Measurements from ENCODE around the gene SAMHD1. TPM values are rescaled to one million over a fixed set of nuclear protein-coding genes. Genes with fewer than 3 reads are reported as not detected.

The SAMHD1 gene
- total and polyA plus RNA-seq, 4 donors = 14.7 to 51.2 (median 27.7) TPM

DNA sequence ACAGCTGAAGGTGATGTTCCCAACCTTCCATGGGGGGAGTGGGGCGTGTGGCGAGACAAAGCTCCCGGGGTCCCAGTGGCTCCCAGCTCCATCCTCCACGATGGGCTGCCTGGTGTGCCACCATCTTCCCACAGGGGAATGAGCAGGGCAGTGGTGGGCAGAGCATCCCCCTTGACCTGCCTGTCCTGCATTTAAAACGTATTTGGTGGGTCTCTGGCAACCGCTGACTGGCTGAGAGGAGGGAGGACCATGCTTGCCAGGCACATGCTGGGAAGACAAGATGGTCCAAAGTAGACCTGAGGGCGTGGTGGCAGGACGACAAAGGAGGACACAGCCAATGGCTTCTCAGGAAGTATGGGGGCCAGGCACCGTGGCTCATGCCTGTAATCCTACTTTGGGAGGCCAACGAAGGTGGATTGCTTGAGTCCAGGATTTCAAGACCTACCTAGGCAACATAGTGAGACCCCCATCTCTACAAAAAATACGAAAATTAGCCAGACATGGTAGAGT lies 70.7 kb downstream of the SAMHD1 start:
- H3K27me3 ChIP-seq (ENCODE audit: control insufficient read depth in 4 of 4, insufficient read depth in 4 of 4, low read length in 3 of 4) = no peaks in the 10 kb centered on the region
- H3K4me1 ChIP-seq (ENCODE audit: control insufficient read depth in 4 of 4, insufficient read depth in 4 of 4, low read length in 3 of 4) = peaks cover 0 to 3% (median 0%) of the 10 kb centered on the region in 4 donors
- no peak overlapping the region for H3K4me3 ChIP-seq (ENCODE audit: low read depth in 1 of 3, low read length in 3 of 3)
- 91% methylated on average over 11 of the region's 11 CpGs for WGBS
- H3K27ac ChIP-seq (ENCODE audit: low read depth in 1 of 2, low read length in 2 of 2) = no peak overlapping the region
- TF ChIP-seq NR2F2 (IDR thresholded peaks at IDR 0.05) (no peak), JUND (IDR thresholded peaks at IDR 0.05) (no peak), TAF1 (conservative IDR thresholded peaks at IDR 0.05) (no peak), FOXA1 (IDR thresholded peaks at IDR 0.05) (no peak), HNF4A (conservative IDR thresholded peaks at IDR 0.05) (no peak), YY1 (IDR thresholded peaks at IDR 0.05) (no peak), RAD21 (IDR thresholded peaks at IDR 0.05) (no peak)
- no peaks in the 10 kb centered on the region for H3K36me3 ChIP-seq (ENCODE audit: control insufficient read depth in 4 of 4, insufficient read depth in 3 of 4, low read depth in 1 of 4, low read length in 3 of 4)
- DNase-seq (ENCODE audit: low spot score) = no peak
- H3K9ac ChIP-seq (ENCODE audit: low read depth in 1 of 2, low read length in 2 of 2) = no peak overlapping the region
- H3K9me3 ChIP-seq (ENCODE audit: control insufficient read depth in 4 of 4, low read length in 3 of 4) = no peaks in the 10 kb centered on the region

DNA sequence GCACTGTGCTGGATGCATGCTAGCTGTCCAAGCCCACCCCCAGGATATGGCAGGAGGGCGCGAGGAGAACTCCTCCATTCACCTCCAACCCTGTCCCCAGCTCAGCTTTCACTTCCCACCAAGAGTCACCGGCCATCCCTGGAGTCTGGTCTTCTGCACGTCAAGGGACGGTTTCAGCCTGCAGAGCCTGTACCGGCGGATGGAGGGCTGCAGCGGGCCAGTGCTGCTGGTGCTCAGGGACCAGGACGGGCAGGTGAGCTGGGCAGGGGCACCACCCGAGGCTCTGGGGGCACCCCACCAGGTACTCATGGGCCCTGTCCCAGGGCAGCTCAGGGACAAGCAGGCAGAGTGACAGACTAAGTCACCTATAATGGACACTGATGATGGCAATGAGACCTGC lies 72.6 kb downstream of the SAMHD1 start:
- DNase-seq (ENCODE audit: low spot score) = no peak
- Histone ChIP-seq H3K4me3 (ENCODE audit: low read depth in 1 of 3, low read length in 3 of 3) (no peak overlapping the region), H3K4me1 (ENCODE audit: control insufficient read depth in 4 of 4, insufficient read depth in 4 of 4, low read length in 3 of 4) (peaks cover 0 to 3% (median 0%) of the 10 kb centered on the region in 4 donors), H3K9ac (ENCODE audit: low read depth in 1 of 2, low read length in 2 of 2) (no peak overlapping the region), H3K27me3 (ENCODE audit: control insufficient read depth in 4 of 4, insufficient read depth in 4 of 4, low read length in 3 of 4) (no peaks in the 10 kb centered on the region), H3K36me3 (ENCODE audit: control insufficient read depth in 4 of 4, insufficient read depth in 3 of 4, low read depth in 1 of 4, low read length in 3 of 4) (no peaks in the 10 kb centered on the region), H3K27ac (ENCODE audit: low read depth in 1 of 2, low read length in 2 of 2) (no peak overlapping the region), H3K9me3 (ENCODE audit: control insufficient read depth in 4 of 4, low read length in 3 of 4) (no peaks in the 10 kb centered on the region)
- no peak for TF ChIP-seq FOXA1 (IDR thresholded peaks at IDR 0.05)
- TF ChIP-seq JUND (IDR thresholded peaks at IDR 0.05) = no peak
- TF ChIP-seq GABPA (IDR thresholded peaks at IDR 0.05 in 1 of 2, conservative IDR thresholded peaks at IDR 0.05 in 1 of 2) = no peak
- no peak for TF ChIP-seq TAF1 (conservative IDR thresholded peaks at IDR 0.05)
- no peak for TF ChIP-seq RAD21 (IDR thresholded peaks at IDR 0.05)
- 85% methylated on average over 10 of the region's 10 CpGs for whole genome bisulfite sequencing

DNA sequence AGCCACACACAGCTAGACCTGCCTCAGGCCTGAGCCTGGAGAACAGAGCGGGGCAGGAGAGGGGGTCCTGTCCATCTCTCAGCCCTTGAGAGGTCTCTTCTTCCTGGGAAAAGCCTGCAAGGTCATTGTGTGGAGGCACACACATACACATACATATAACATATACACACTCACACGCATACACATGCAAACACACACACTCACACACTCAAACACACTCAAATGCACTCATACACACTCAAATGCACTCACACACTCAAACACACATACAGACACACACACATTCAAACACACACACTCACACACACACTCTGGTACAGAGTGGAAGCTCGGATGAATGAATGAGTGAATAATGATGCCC lies 75.1 kb downstream of the SAMHD1 start:
- Histone ChIP-seq H3K9me3 (ENCODE audit: control insufficient read depth in 4 of 4, low read length in 3 of 4) (no peaks in the 10 kb centered on the region), H3K4me1 (ENCODE audit: control insufficient read depth in 4 of 4, insufficient read depth in 4 of 4, low read length in 3 of 4) (no peaks in the 10 kb centered on the region), H3K27ac (ENCODE audit: low read depth in 1 of 2, low read length in 2 of 2) (no peak overlapping the region), H3K9ac (ENCODE audit: low read depth in 1 of 2, low read length in 2 of 2) (no peak overlapping the region), H3K27me3 (ENCODE audit: control insufficient read depth in 4 of 4, insufficient read depth in 4 of 4, low read length in 3 of 4) (no peaks in the 10 kb centered on the region), H3K36me3 (ENCODE audit: control insufficient read depth in 4 of 4, insufficient read depth in 3 of 4, low read depth in 1 of 4, low read length in 3 of 4) (no peaks in the 10 kb centered on the region), H3K4me3 (ENCODE audit: low read depth in 1 of 3, low read length in 3 of 3) (no peak overlapping the region)
- TF ChIP-seq NR2F2 (IDR thresholded peaks at IDR 0.05) = no peak
- DNase-seq (ENCODE audit: low spot score) = no peak
- 92% methylated on average over 3 of the region's 3 CpGs for WGBS

DNA sequence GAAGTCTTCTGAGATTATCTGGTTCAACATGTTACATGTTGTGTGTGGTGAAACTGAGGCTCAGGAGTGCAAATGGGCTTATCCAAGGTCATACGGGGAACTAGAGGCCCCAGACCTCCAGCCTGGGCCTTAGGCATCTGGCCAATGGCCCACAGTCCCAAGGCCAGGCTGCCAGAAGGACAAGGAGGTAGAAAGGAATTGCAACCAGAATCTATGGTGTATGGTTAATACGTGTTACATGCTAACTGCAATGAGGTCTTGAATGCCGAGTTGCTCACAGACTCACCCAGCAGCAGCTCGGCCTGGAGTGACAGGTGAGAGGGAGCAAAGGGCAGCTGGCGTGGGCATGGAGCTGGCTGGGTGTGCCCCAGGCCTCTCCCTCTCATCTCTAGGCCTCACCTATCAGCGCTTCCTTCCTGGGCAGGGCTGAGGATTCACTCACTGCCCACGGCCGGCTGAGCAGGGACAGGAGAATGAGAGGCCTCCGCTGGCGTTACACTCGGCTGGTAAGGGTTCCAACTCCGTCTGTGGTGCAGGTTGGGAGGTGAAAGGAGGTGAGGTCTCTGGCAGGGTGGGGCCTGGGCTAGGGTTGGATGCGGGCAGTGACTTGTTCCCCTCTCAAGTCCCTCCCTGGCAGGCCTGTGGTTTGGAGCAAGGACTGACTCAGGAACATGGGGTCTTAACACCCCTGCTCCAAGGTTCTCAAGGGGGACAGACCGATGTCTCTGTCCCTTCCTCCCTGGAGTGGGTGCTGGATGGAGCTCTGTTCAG lies 75.6 kb downstream of the SAMHD1 start, which contains the start of gene TLDC2:
TLDC2 (plus strand) TSS at position 437 of the 771 bp plus-strand sequence; CDS start at position 474, 37 bp downstream.
- WGBS = 71% methylated on average over 14 of the region's 14 CpGs
- Histone ChIP-seq H3K4me1 (ENCODE audit: control insufficient read depth in 4 of 4, insufficient read depth in 4 of 4, low read length in 3 of 4) (no peaks in the 10 kb centered on the region), H3K4me3 (ENCODE audit: low read depth in 1 of 3, low read length in 3 of 3) (no peak within 1 kb of the TSS), H3K9ac (ENCODE audit: low read depth in 1 of 2, low read length in 2 of 2) (no peak within 1 kb of the TSS), H3K27me3 (ENCODE audit: control insufficient read depth in 4 of 4, insufficient read depth in 4 of 4, low read length in 3 of 4) (no peaks in the 10 kb centered on the region), H3K36me3 (ENCODE audit: control insufficient read depth in 4 of 4, insufficient read depth in 3 of 4, low read depth in 1 of 4, low read length in 3 of 4) (no peaks in the 10 kb centered on the region), H3K27ac (ENCODE audit: low read depth in 1 of 2, low read length in 2 of 2) (no peak within 1 kb of the TSS), H3K9me3 (ENCODE audit: control insufficient read depth in 4 of 4, low read length in 3 of 4) (no peaks in the 10 kb centered on the region)
- no peak for DNase-seq (ENCODE audit: low spot score)
- TF ChIP-seq, protein P1, sequence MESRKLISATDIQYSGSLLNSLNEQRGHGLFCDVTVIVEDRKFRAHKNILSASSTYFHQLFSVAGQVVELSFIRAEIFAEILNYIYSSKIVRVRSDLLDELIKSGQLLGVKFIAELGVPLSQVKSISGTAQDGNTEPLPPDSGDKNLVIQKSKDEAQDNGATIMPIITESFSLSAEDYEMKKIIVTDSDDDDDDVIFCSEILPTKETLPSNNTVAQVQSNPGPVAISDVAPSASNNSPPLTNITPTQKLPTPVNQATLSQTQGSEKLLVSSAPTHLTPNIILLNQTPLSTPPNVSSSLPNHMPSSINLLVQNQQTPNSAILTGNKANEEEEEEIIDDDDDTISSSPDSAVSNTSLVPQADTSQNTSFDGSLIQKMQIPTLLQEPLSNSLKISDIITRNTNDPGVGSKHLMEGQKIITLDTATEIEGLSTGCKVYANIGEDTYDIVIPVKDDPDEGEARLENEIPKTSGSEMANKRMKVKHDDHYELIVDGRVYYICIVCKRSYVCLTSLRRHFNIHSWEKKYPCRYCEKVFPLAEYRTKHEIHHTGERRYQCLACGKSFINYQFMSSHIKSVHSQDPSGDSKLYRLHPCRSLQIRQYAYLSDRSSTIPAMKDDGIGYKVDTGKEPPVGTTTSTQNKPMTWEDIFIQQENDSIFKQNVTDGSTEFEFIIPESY (IDR thresholded peaks at IDR 0.05) = no peak
- TF ChIP-seq GABPA (IDR thresholded peaks at IDR 0.05 in 1 of 2, conservative IDR thresholded peaks at IDR 0.05 in 1 of 2) (no peak), NR2F2 (IDR thresholded peaks at IDR 0.05) (no peak), HNF4A (conservative IDR thresholded peaks at IDR 0.05) (no peak), JUND (IDR thresholded peaks at IDR 0.05) (no peak), FOXA1 (IDR thresholded peaks at IDR 0.05) (no peak), RAD21 (IDR thresholded peaks at IDR 0.05) (no peak), RXRA (IDR thresholded peaks at IDR 0.05) (no peak), EGR1 (IDR thresholded peaks at IDR 0.05; ENCODE audit: low read depth in 2 of 2) (no peak), TAF1 (conservative IDR thresholded peaks at IDR 0.05) (no peak)
- TF ChIP-seq, protein P2, sequence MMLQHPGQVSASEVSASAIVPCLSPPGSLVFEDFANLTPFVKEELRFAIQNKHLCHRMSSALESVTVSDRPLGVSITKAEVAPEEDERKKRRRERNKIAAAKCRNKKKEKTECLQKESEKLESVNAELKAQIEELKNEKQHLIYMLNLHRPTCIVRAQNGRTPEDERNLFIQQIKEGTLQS (IDR thresholded peaks at IDR 0.05) = no peak
- TF ChIP-seq, protein P3, sequence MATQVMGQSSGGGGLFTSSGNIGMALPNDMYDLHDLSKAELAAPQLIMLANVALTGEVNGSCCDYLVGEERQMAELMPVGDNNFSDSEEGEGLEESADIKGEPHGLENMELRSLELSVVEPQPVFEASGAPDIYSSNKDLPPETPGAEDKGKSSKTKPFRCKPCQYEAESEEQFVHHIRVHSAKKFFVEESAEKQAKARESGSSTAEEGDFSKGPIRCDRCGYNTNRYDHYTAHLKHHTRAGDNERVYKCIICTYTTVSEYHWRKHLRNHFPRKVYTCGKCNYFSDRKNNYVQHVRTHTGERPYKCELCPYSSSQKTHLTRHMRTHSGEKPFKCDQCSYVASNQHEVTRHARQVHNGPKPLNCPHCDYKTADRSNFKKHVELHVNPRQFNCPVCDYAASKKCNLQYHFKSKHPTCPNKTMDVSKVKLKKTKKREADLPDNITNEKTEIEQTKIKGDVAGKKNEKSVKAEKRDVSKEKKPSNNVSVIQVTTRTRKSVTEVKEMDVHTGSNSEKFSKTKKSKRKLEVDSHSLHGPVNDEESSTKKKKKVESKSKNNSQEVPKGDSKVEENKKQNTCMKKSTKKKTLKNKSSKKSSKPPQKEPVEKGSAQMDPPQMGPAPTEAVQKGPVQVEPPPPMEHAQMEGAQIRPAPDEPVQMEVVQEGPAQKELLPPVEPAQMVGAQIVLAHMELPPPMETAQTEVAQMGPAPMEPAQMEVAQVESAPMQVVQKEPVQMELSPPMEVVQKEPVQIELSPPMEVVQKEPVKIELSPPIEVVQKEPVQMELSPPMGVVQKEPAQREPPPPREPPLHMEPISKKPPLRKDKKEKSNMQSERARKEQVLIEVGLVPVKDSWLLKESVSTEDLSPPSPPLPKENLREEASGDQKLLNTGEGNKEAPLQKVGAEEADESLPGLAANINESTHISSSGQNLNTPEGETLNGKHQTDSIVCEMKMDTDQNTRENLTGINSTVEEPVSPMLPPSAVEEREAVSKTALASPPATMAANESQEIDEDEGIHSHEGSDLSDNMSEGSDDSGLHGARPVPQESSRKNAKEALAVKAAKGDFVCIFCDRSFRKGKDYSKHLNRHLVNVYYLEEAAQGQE (IDR thresholded peaks at IDR 0.05) = no peak
